IPS DF 4.7 (cell line): ENCODE results near the gene PIP4K2A.

ENCODE experiments used
- DNase-seq: peaks from one replicate; pipeline ENCODE4 v3.0.0-alpha.2; 2013; ENCODE audit warnings: low spot score; ENCODE audit errors: extremely low read depth

Gene PIP4K2A

GRCh38 chr10:22621726-22622125, 92.7 kb downstream of the PIP4K2A start:
- DNase-seq = no peak

- no peak for DNase-seq
These were observed 93.4 kb downstream of the PIP4K2A start for GRCh38 chr10:22620929-22621328.

GRCh38 chr10:22620140-22620857, 94.1 kb downstream of the PIP4K2A start:
- DNase-seq = no peak

- DNase-seq = no peak
These were observed 95.3 kb downstream of the PIP4K2A start for GRCh38 chr10:22619101-22619500.

- no peak for DNase-seq
These were observed 96.1 kb downstream of the PIP4K2A start for GRCh38 chr10:22618078-22618785.

- DNase-seq = no peak
These were observed 96.9 kb downstream of the PIP4K2A start for GRCh38 chr10:22617516-22617915.

GRCh38 chr10:22617051-22617450, 97.3 kb downstream of the PIP4K2A start:
- no peak for DNase-seq

- no peak for DNase-seq
These were observed 98.4 kb downstream of the PIP4K2A start for GRCh38 chr10:22615819-22616499.

GRCh38 chr10:22615101-22615500, 99.3 kb downstream of the PIP4K2A start:
- no peak for DNase-seq

GRCh38 chr10:22613011-22613410, 101.4 kb downstream of the PIP4K2A start:
- DNase-seq = no peak

- DNase-seq = no peak
These were observed 102.1 kb downstream of the PIP4K2A start for GRCh38 chr10:22612318-22612717.

- DNase-seq = no peak
These were observed 102.8 kb downstream of the PIP4K2A start for GRCh38 chr10:22611425-22612115.

GRCh38 chr10:22610610-22611009, 103.8 kb downstream of the PIP4K2A start:
- DNase-seq = no peak

- DNase-seq = no peak
These were observed 104.5 kb downstream of the PIP4K2A start for GRCh38 chr10:22609719-22610465.

- no peak for DNase-seq
These were observed 105.1 kb downstream of the PIP4K2A start for GRCh38 chr10:22609251-22609650.

- no peak for DNase-seq
These were observed 107.1 kb downstream of the PIP4K2A start for GRCh38 chr10:22607261-22607660.

- DNase-seq = no peak
These were observed 108.2 kb downstream of the PIP4K2A start for GRCh38 chr10:22606164-22606614.

- no peak for DNase-seq
These were observed 109.2 kb downstream of the PIP4K2A start for GRCh38 chr10:22605168-22605567.

GRCh38 chr10:22604344-22605126, 109.8 kb downstream of the PIP4K2A start:
- DNase-seq = no peak

GRCh38 chr10:22603581-22603980, 110.8 kb downstream of the PIP4K2A start:
- no peak for DNase-seq
